Liver (tissue), 9 donors: ENCODE data around the gene CTBP1. TPM values are rescaled to one million over a fixed set of nuclear protein-coding genes. Genes with fewer than 3 reads are reported as not detected.

Source experiments
- DNase-seq: peaks from one replicate; pipeline ENCODE4 v3.0.0-alpha.2; 2017; ENCODE audit warnings: low spot score
- H3K27ac ChIP-seq, 2 donors: one replicate each; pipeline ENCODE4 v1.7.0; 2013; ENCODE audit warnings: inconsistent platforms in 2 of 2, low read length in 2 of 2, control low read depth in 1 of 2, low read depth in 1 of 2, mild to moderate bottlenecking in 1 of 2
- H3K27me3 ChIP-seq, 4 donors: one replicate each; pipeline versions ENCODE4 v1.6.1 to v1.7.0; 2013; ENCODE audit warnings: low read length in 3 of 4, inconsistent platforms in 1 of 4, mild to moderate bottlenecking in 1 of 4, moderate library complexity in 1 of 4; ENCODE audit not compliant: control insufficient read depth in 4 of 4, insufficient read depth in 4 of 4
- H3K36me3 ChIP-seq, 4 donors: one replicate each; pipeline versions ENCODE4 v1.6.1 to v1.7.0; 2013; ENCODE audit warnings: low read length in 3 of 4, mild to moderate bottlenecking in 3 of 4, low read depth in 1 of 4, moderate library complexity in 1 of 4; ENCODE audit not compliant: control insufficient read depth in 4 of 4, insufficient read depth in 3 of 4
- H3K4me1 ChIP-seq, 4 donors: one replicate each; pipeline versions ENCODE4 v1.6.1 to v1.7.0; 2013; ENCODE audit warnings: low read length in 3 of 4, mild to moderate bottlenecking in 3 of 4, moderate library complexity in 1 of 4; ENCODE audit not compliant: control insufficient read depth in 4 of 4, insufficient read depth in 4 of 4
- H3K4me3 ChIP-seq, 3 donors: one replicate each; pipeline versions ENCODE4 v1.6.1 to v1.7.0; 2013; ENCODE audit warnings: low read length in 3 of 3, control low read depth in 1 of 3, low read depth in 1 of 3, mild to moderate bottlenecking in 1 of 3
- H3K9ac ChIP-seq, 2 donors: one replicate each; pipeline ENCODE4 v1.7.0; 2013; ENCODE audit warnings: low read length in 2 of 2, mild to moderate bottlenecking in 2 of 2, moderate library complexity in 2 of 2, control low read depth in 1 of 2, low read depth in 1 of 2
- H3K9me3 ChIP-seq, 4 donors: one replicate each; pipeline versions ENCODE4 v1.6.1 to v1.7.0; 2013; ENCODE audit warnings: low read length in 3 of 4; ENCODE audit not compliant: control insufficient read depth in 4 of 4
- ATF3 ChIP-seq: IDR thresholded peaks from 2 replicates; pipeline ENCODE4 v1.6.1; 2016; ENCODE audit warnings: antibody characterized with exemption
- CTCF ChIP-seq: fragments of 150-350 bp; IDR thresholded peaks from 2 replicates; pipeline ENCODE4 v1.5.1; 2017; ENCODE audit warnings: improper control_type of control experiment, low read depth, low read length; ENCODE audit not compliant: missing input control
- EGR1 ChIP-seq, 2 donors: IDR thresholded peaks; 2 replicates each; pipeline ENCODE4 v1.6.1; 2016 to 2018; ENCODE audit warnings: antibody characterized with exemption in 2 of 2, low read depth in 2 of 2
- FOXA1 ChIP-seq: IDR thresholded peaks from 2 replicates; pipeline ENCODE4 v1.6.1; 2016; ENCODE audit warnings: antibody characterized with exemption
- FOXA2 ChIP-seq: IDR thresholded peaks from 2 replicates; pipeline ENCODE4 v1.6.1; 2016; ENCODE audit warnings: antibody characterized with exemption
- GABPA ChIP-seq, 2 donors: IDR thresholded peaks in 1 of 2; conservative IDR thresholded peaks in 1 of 2; 2 replicates each; pipeline ENCODE4 v1.6.1; 2016; ENCODE audit warnings: antibody characterized with exemption in 2 of 2, mild to moderate bottlenecking in 1 of 2, moderate library complexity in 1 of 2
- HNF4A ChIP-seq, 2 donors: conservative IDR thresholded peaks; 2 replicates each; pipeline ENCODE4 v1.6.1; 2016; ENCODE audit warnings: antibody characterized with exemption in 2 of 2, mild to moderate bottlenecking in 2 of 2
- HNF4G ChIP-seq: IDR thresholded peaks from 2 replicates; pipeline ENCODE4 v1.6.1; 2016; ENCODE audit warnings: antibody characterized with exemption
- JUND ChIP-seq, 2 donors: IDR thresholded peaks; 2 replicates each; pipeline ENCODE4 v1.6.1; 2016; ENCODE audit warnings: antibody characterized with exemption in 2 of 2
- MAX ChIP-seq: IDR thresholded peaks from 2 replicates; pipeline ENCODE4 v1.6.1; 2016; ENCODE audit warnings: antibody characterized with exemption
- NR2F2 ChIP-seq: IDR thresholded peaks from 2 replicates; pipeline ENCODE4 v1.6.1; 2016; ENCODE audit warnings: antibody characterized with exemption
- RAD21 ChIP-seq, 2 donors: IDR thresholded peaks; 2 replicates each; pipeline ENCODE4 v1.6.1; 2016; ENCODE audit warnings: antibody characterized with exemption in 2 of 2, mild to moderate bottlenecking in 2 of 2
- RXRA ChIP-seq, 2 donors: IDR thresholded peaks; 2 replicates each; pipeline ENCODE4 v1.6.1; 2017 to 2018; ENCODE audit warnings: antibody characterized with exemption in 2 of 2, mild to moderate bottlenecking in 1 of 2
- SP1 ChIP-seq: IDR thresholded peaks from 2 replicates; pipeline ENCODE4 v1.6.1; 2018; ENCODE audit warnings: antibody characterized with exemption, mild to moderate bottlenecking
- TAF1 ChIP-seq: conservative IDR thresholded peaks from 2 replicates; pipeline ENCODE4 v1.6.1; 2016; ENCODE audit warnings: antibody characterized with exemption, mild to moderate bottlenecking
- YY1 ChIP-seq: IDR thresholded peaks from 2 replicates; pipeline ENCODE4 v1.6.1; 2016; ENCODE audit warnings: antibody characterized with exemption, mild to moderate bottlenecking
- ZBTB33 ChIP-seq: IDR thresholded peaks from 2 replicates; pipeline ENCODE4 v1.6.1; 2016; ENCODE audit warnings: antibody characterized with exemption
- WGBS: extraction: QIAGEN DNeasy Blood & Tissue Kit; methylation state at CpG from one replicate; pipeline ENCODE4 v1.1.7; 2013; 5-methylcytosine and 5-hydroxymethylcytosine counted together
- polyA plus RNA-seq, 2 donors: library from polyadenylated mRNA; stranded (reverse) in 1 of 2; unstranded in 1 of 2; fragments of 200-250 nt in 1 of 2; fragments of >200 nt in 1 of 2; fragmentation: Nextera tagmentation in 1 of 2; extraction: Ambion mirVana in 1 of 2; gene quantifications; one replicate each; pipeline versions ENCODE4 v1.2.1 to v1.2.3, GENCODE V29; 2013 to 2015
- total RNA-seq, 2 donors: library from RNA; depleted of rRNA; stranded (reverse); fragments of >200 nt; gene quantifications; one replicate each; pipeline ENCODE4 v1.2.3, GENCODE V29; 2014
- TF ChIP-seq, protein P1 (sequence below): IDR thresholded peaks from 2 replicates; pipeline ENCODE4 v1.6.1; 2016; ENCODE audit warnings: antibody characterized with exemption, mild to moderate bottlenecking
- donor health status: healthy.
- donor health status: healthy.
- donor health status: healthy.
- donor health status: healthy.
- donor health status: healthy.

CTBP1 gene
- total and polyA plus RNA-seq, 4 donors, result 27.5 to 156 (median 79.5) TPM

GRCh38 chr4:1222938-1223690, 25.8 kb downstream of the CTBP1 start:
- H3K36me3 ChIP-seq, result peaks cover 23 to 63% (median 29%) of the 10 kb centered on the region in 4 donors
- H3K4me1 ChIP-seq, result no peaks in the 10 kb centered on the region
- no peaks in the 10 kb centered on the region for H3K27me3 ChIP-seq
- WGBS, result 91% methylated on average over 29 of the region's 29 CpGs
- no peaks in the 10 kb centered on the region for H3K9me3 ChIP-seq
- TF ChIP-seq RAD21 (IDR thresholded peaks at IDR 0.05) (no peak), NR2F2 (no peak), HNF4G (no peak)
- no peak for DNase-seq
- no peak overlapping the region for H3K9ac ChIP-seq
- no peak overlapping the region for H3K4me3 ChIP-seq
- no peak overlapping the region for H3K27ac ChIP-seq

- TF ChIP-seq HNF4A (conservative IDR thresholded peaks at IDR 0.05) (no peak), CTCF (no peak), GABPA (IDR thresholded peaks at IDR 0.05 in 1 of 2, conservative IDR thresholded peaks at IDR 0.05 in 1 of 2) (no peak), FOXA1 (no peak), MAX (no peak), NR2F2 (no peak), JUND (IDR thresholded peaks at IDR 0.05) (no peak), FOXA2 (no peak), TAF1 (no peak), RXRA (IDR thresholded peaks at IDR 0.05) (no peak), ATF3 (no peak), ZBTB33 (no peak), RAD21 (IDR thresholded peaks at IDR 0.05) (no peak), EGR1 (IDR thresholded peaks at IDR 0.05; ENCODE audit: low read depth in 2 of 2) (no peak), HNF4G (no peak), SP1 (no peak), YY1 (no peak)
- TF ChIP-seq, protein P1, sequence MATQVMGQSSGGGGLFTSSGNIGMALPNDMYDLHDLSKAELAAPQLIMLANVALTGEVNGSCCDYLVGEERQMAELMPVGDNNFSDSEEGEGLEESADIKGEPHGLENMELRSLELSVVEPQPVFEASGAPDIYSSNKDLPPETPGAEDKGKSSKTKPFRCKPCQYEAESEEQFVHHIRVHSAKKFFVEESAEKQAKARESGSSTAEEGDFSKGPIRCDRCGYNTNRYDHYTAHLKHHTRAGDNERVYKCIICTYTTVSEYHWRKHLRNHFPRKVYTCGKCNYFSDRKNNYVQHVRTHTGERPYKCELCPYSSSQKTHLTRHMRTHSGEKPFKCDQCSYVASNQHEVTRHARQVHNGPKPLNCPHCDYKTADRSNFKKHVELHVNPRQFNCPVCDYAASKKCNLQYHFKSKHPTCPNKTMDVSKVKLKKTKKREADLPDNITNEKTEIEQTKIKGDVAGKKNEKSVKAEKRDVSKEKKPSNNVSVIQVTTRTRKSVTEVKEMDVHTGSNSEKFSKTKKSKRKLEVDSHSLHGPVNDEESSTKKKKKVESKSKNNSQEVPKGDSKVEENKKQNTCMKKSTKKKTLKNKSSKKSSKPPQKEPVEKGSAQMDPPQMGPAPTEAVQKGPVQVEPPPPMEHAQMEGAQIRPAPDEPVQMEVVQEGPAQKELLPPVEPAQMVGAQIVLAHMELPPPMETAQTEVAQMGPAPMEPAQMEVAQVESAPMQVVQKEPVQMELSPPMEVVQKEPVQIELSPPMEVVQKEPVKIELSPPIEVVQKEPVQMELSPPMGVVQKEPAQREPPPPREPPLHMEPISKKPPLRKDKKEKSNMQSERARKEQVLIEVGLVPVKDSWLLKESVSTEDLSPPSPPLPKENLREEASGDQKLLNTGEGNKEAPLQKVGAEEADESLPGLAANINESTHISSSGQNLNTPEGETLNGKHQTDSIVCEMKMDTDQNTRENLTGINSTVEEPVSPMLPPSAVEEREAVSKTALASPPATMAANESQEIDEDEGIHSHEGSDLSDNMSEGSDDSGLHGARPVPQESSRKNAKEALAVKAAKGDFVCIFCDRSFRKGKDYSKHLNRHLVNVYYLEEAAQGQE, result no peak
- WGBS, result 91% methylated on average over 34 of the region's 34 CpGs
- DNase-seq, result no peak
- no peaks in the 10 kb centered on the region for H3K9me3 ChIP-seq
- no peak overlapping the region for H3K4me3 ChIP-seq
- no peak overlapping the region for H3K9ac ChIP-seq
- no peaks in the 10 kb centered on the region for H3K27me3 ChIP-seq
- no peak overlapping the region for H3K27ac ChIP-seq
- peaks cover 20 to 61% (median 22%) of the 10 kb centered on the region in 4 donors for H3K36me3 ChIP-seq
- peaks cover 0 to 3% (median 0%) of the 10 kb centered on the region in 4 donors for H3K4me1 ChIP-seq
Observed at GRCh38 chr4:1222036-1222789, 26.7 kb downstream of the CTBP1 start.
